OCI-LY1 (cell line): Measurements from ENCODE around the gene FZD7.

Experiments used
- H2AFZ ChIP-seq: fragments of 200-600 bp; sonication (generic), shearing (Covaris generic); 2 replicates; pipeline ENCODE4 v1.6.0; 2014; ENCODE audit warnings: antibody characterized with exemption, mild to moderate bottlenecking, low read length
- H3F3A ChIP-seq: fragments of 200-600 bp; sonication (generic), shearing (Covaris generic); 2 replicates; pipeline ENCODE4 v1.6.0; 2014; ENCODE audit warnings: mild to moderate bottlenecking, antibody characterized with exemption, low read length, moderate library complexity; ENCODE audit not compliant: insufficient read depth
- H3K27ac ChIP-seq: fragments of 200-600 bp; sonication (generic); 2 replicates; pipeline ENCODE4 v1.5.1; 2014; ENCODE audit warnings: low read length, mixed run types, mild to moderate bottlenecking, low read depth; ENCODE audit not compliant: poor library complexity, severe bottlenecking
- H3K27me3 ChIP-seq: fragments of 200-600 bp; sonication (generic); 2 replicates; pipeline ENCODE4 v1.6.0; 2014; ENCODE audit warnings: antibody characterized with exemption, mild to moderate bottlenecking, low read length, moderate library complexity; ENCODE audit not compliant: insufficient read depth
- H3K36me3 ChIP-seq: fragments of 200-600 bp; sonication (generic); 2 replicates; pipeline ENCODE4 v1.6.1; 2014; ENCODE audit warnings: mild to moderate bottlenecking, antibody characterized with exemption, low read length, moderate library complexity, mixed read lengths; ENCODE audit not compliant: insufficient read depth
- H3K4me1 ChIP-seq: fragments of 200-600 bp; sonication (generic); 2 replicates; pipeline ENCODE4 v1.5.1; 2014; ENCODE audit warnings: mild to moderate bottlenecking, low read length, moderate library complexity; ENCODE audit not compliant: insufficient read depth, severe bottlenecking
- H3K4me2 ChIP-seq: fragments of 200-600 bp; sonication (generic), shearing (Covaris generic); 2 replicates; pipeline ENCODE4 v1.6.1; 2014; ENCODE audit warnings: low read length
- H3K4me3 ChIP-seq: fragments of 200-600 bp; sonication (generic); 2 replicates; pipeline ENCODE4 v1.5.1; 2014; ENCODE audit warnings: low read length, low read depth, mild to moderate bottlenecking, mixed read lengths; ENCODE audit not compliant: poor library complexity, severe bottlenecking
- H3K79me2 ChIP-seq: fragments of 200-600 bp; shearing (Covaris generic); 2 replicates; pipeline ENCODE4 v1.6.1; 2016; ENCODE audit warnings: mixed run types, low read length, mixed read lengths; ENCODE audit not compliant: insufficient read depth
- H3K9ac ChIP-seq: fragments of 200-600 bp; sonication (generic), shearing (Covaris generic); 2 replicates; pipeline ENCODE4 v1.6.1; 2014; ENCODE audit warnings: mild to moderate bottlenecking, low read length, mixed read lengths
- H3K9me2 ChIP-seq: fragments of 200-600 bp; sonication (generic), shearing (Covaris generic); 2 replicates; pipeline ENCODE4 v1.6.1; 2014; ENCODE audit warnings: low read depth, mild to moderate bottlenecking, low read length, mixed read lengths
- H3K9me3 ChIP-seq: fragments of 200-600 bp; shearing (Covaris generic); 2 replicates; pipeline ENCODE4 v1.6.1; 2014; ENCODE audit warnings: low read length, mixed read lengths
- H4K20me1 ChIP-seq: fragments of 200-600 bp; sonication (generic), shearing (Covaris generic); 2 replicates; pipeline ENCODE4 v1.6.0; 2016; ENCODE audit warnings: mild to moderate bottlenecking, low read length; ENCODE audit not compliant: insufficient read depth
- CTCF ChIP-seq: fragments of 200-600 bp; sonication (generic), shearing (Covaris generic); IDR thresholded peaks from 2 replicates; pipeline ENCODE4 v1.5.1; 2017; ENCODE audit warnings: mild to moderate bottlenecking, antibody characterized with exemption, low read length, moderate library complexity, mixed read lengths
- EZH2 ChIP-seq: fragments of 200-600 bp; sonication (generic), shearing (Covaris generic); IDR thresholded peaks from 2 replicates; pipeline ENCODE4 v1.8.0; 2017; ENCODE audit warnings: borderline replicate concordance, mixed run types, mild to moderate bottlenecking, antibody characterized with exemption, low read length, moderate library complexity, mixed read lengths

The FZD7 gene

GRCh38 chr2:202015471-202015870, 18.2 kb upstream of the FZD7 start:
- TF ChIP-seq EZH2 (no peak), CTCF (no peak)

GRCh38 chr2:202016579-202017227, 17.0 kb upstream of the FZD7 start:
- Histone ChIP-seq H3K4me2 (no peak overlapping the region), H3K9ac (no peak overlapping the region), H3K9me3 (no peaks in the 10 kb centered on the region), H3F3A (no peaks in the 10 kb centered on the region), H3K4me3 (no peak overlapping the region), H3K9me2 (no peaks in the 10 kb centered on the region), H3K27me3 (no peaks in the 10 kb centered on the region), H3K4me1 (no peaks in the 10 kb centered on the region), H3K27ac (no peak overlapping the region), H3K79me2 (no peaks in the 10 kb centered on the region), H2AFZ (no peak overlapping the region), H3K36me3 (no peaks in the 10 kb centered on the region), H4K20me1 (no peaks in the 10 kb centered on the region)
- no peak for TF ChIP-seq CTCF
- no peak for TF ChIP-seq EZH2

More at GRCh38 chr2:202015471-202015870, 18.2 kb upstream of the FZD7 start:
- no peak overlapping the region for H3K9ac ChIP-seq
- no peaks in the 10 kb centered on the region for H3K27me3 ChIP-seq
- no peak overlapping the region for H2AFZ ChIP-seq
- H3K36me3 ChIP-seq: no peaks in the 10 kb centered on the region
- H3K27ac ChIP-seq: no peak overlapping the region
- H3F3A ChIP-seq: no peaks in the 10 kb centered on the region
- H3K4me1 ChIP-seq: no peaks in the 10 kb centered on the region
- H3K9me2 ChIP-seq: no peaks in the 10 kb centered on the region
- H3K79me2 ChIP-seq: no peaks in the 10 kb centered on the region
- no peaks in the 10 kb centered on the region for H4K20me1 ChIP-seq
- H3K4me2 ChIP-seq: no peak overlapping the region
- no peak overlapping the region for H3K4me3 ChIP-seq
- no peaks in the 10 kb centered on the region for H3K9me3 ChIP-seq

- Histone ChIP-seq H3K9ac (no peak overlapping the region), H3K9me3 (no peaks in the 10 kb centered on the region), H2AFZ (no peak overlapping the region), H3K4me2 (no peak overlapping the region), H3K79me2 (no peaks in the 10 kb centered on the region), H3K27ac (no peak overlapping the region), H3K36me3 (no peaks in the 10 kb centered on the region), H3K27me3 (no peaks in the 10 kb centered on the region), H3K4me1 (no peaks in the 10 kb centered on the region), H3F3A (no peaks in the 10 kb centered on the region), H3K9me2 (no peaks in the 10 kb centered on the region), H4K20me1 (no peaks in the 10 kb centered on the region), H3K4me3 (no peak overlapping the region)
- TF ChIP-seq EZH2 (no peak), CTCF (no peak)
These were observed 15.7 kb upstream of the FZD7 start for GRCh38 chr2:202017940-202018339.
